M059J (cell line): Measurements from ENCODE around the gene PICK1. TPM values are rescaled to one million over a fixed set of nuclear protein-coding genes. Genes with fewer than 3 reads are reported as not detected.

ENCODE experiments used
- DNase-seq: peaks from one replicate; pipeline ENCODE4 v3.0.0-alpha.2; 2012; ENCODE audit warnings: low read depth
- total RNA-seq: library from RNA; depleted of rRNA; stranded (reverse); fragments of >200 nt; shearing (Covaris generic); gene quantifications from 2 replicates; pipeline ENCODE4 v1.2.3, GENCODE V29; 2014

The PICK1 gene
- total RNA-seq, 1 experiment from 2014 or later = 21.7 TPM

DNA sequence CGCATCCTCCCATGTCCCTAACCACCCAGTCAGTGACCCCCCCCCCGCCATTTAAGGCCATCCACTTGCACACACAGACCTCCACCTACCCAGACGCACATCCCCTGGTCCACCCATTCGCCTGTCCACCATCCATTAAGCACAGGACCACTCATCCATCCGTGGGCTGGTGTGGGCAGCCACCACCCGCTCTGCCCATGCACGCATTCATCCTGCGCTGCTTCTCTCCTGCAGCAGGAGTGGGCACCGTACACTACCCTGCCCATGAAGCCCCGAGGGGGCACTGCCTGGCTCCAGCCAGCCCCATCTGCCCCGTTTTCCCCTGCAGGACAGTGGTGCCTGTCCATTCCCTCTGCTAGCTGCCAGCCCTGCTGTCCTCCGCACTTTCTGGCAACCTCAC lies 30.7 kb downstream of the PICK1 start:
- DNase-seq = no peak

DNA sequence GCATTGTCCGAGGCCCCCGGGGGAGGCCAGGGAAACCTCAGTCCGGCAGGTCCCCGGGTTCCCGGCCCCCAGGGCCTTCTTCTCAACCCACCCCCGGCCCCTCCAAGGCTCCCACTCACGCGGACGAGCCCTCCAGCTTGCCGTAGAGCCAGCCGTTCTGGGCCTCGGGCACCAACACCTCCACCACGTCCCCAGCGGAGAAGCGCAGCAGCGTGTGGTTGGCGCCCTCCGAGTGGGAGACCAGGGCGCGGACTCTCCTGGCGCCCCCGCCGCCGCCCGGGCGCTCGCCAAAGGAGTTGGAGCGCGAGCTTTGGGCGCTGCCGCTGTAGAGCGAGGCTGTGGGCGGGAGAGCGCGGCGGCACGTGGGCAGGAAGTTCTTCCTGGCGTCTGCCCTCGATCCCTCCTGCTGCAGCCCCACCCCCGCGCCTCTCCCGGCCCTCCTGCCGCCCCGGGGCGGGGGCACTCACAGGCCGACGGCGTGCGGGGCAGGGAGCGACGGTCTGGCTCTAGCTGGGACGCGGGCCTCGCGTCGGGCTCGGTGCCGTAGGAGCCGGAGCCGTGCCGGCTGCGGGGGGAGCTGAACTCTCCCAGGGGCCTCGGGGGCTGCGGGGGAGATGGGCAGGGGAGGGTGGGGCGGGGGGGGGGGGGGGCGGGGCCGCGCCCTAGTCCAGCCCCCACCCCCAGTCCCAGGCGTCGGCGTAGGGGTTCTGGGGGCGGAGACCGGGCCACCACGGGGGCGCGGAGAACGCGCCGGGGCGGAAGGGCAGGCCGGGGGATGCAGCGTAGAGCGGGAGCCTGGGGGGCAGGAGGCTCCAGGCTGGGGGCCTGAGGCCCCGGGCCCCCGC lies 31.6 kb downstream of the PICK1 start:
- DNase-seq = no peak

DNA sequence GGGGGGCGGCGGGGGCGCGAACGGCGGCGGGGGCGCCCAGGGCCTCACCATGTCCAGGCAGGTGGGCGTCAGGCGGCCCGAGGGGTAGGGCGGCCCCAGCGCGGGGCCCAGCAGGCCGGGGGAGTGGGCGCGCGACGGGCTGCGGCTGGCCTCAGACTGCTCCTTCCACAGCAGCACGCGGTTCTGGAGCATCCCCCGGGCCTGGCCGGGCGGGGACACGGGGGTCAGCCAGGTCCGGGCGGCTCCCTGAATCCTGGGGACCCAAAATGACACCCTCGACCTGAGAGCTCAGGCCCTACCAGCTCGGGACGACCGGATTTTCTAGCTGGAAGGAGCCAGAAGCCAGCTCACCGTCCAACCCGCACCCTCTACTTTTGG lies 32.3 kb downstream of the PICK1 start:
- no peak for DNase-seq

DNA sequence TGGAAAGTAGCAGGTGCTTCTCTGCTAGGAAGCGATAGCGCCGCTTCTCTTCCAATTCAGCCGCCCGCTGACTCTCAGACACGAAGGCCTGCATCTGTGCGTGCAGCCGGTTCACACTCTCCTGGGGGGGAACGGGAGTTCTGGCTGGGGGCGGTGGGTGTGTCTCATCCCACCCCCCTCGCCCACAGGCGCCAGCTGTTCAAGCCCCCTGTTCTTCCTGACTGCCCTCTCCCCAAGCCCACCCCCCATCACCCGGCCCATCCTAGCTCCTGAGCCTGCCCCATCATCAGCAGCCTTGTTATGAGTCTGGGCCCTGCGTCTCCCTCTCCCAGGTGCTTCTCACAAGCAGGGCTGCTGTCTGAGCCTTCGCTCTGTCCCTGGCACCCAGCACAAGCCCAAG lies 39.9 kb downstream of the PICK1 start:
- DNase-seq = no peak

DNA sequence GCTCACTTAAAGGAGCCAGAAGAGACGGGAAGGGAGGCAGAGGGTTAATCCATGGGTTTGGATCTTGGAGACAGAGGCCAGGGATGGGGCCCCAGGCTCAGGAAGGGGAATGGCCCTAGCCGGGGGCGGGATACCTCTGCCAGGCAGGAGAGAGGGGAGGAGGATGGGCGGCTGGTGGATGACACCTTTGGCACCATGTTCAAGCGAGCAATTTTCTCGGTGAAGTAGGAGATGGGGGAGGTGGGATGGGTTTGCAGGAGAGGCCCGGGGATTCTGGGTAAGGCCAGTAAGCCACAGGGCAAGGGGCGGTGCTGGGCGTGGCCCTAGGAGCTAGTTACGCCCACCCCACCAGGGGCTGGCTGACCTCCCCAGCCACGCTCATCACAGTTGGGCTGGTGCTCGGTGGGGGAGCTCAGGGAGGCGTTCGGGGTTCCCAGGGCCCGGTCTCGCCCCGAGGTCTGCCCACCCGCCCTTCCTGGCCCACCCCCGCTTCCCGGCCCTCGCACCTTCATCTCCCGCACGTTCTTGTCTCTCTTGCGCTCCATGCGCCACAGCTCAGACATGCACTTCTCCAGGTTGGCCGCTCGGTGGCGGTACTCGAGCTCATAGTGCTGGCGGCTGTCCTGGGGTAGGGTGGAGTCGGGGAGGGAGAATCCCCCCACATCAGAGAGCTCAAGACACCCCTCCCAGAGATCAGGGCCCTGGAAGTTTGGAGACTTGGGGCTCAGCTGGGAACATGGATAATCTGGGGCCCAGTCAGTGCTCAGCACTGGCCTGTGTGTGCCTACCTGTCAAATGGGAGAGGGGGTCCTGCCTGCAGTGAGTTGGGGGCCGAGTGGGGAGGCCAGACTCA lies 40.6 kb downstream of the PICK1 start:
- no peak for DNase-seq

DNA sequence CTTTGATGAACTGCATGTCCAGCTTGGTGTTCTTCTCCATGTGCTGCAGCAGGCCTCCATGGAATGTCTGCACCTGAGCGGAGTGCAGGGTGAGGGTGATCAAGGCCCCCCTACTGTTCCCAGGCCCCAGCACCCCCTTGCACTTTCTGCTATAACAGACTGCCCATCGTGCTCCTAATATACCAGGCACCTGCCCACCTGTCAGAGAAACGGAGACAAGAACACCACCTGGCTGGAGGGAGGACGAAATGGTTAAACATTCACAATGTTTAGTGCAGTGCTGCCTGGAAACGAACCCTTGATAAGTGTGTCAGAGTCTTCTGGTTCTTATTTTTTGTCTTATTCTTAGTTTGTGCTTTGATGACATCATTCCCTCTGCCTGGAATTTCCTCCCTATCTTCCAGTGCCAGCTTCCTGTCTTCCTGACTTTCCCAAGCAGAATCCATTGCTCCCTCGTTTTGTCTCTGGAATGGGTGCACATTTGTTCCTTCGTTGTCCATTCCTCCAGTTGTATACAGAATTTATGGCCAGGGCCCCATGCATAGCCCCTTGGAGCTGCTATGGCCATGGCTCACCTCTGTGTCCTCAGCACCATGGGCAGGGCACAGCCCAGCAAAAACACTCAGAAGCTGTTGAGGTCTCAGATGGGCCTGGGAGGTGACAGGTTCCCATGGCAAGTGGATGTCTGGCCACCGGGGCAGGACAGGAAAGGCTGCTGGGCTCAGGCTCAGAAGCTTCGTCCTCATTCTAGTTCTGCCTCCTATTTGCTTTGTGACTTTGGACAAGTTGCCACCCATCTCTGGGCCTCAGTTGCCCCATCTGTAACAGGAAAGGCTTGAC lies 41.4 kb downstream of the PICK1 start:
- peak; percentile 29 for DNase-seq

DNA sequence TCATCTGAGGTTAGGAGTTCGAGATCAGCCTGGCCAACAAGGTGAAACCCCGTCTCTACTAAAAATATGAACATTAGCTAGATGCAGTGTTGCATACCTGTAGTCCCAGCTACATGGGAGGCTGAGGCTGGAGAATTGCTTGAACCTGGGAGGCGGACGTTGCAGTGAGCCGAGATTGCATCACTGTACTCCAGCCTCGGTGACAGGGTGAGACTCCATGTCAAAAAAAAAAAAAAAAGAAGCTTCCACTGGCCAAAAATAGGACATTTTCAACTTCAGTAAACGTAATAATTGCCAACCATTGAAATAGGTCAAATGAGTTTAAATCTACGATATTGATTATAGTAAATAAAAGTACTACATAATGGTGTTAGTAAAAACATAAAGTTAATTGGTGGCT lies 46.4 kb downstream of the PICK1 start:
- DNase-seq = no peak

DNA sequence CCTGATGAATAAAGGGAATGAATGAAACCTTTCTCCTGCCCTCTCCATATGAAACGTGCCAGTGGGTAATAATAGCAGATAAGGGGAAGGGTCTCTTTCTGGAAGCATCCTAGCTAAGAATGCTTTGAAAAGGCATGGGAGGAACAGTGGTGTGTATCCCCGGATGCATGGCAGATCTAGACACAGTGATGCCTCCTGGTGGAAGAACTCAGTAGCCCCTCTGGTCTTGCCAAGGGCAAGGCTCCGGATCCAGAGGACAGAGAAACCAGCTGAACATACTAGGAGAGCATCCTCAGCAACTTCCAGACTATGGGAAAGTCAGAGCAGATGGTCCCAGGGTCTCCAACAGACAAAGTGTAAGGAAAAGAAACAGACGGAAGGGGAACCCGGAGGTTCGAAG lies 46.9 kb downstream of the PICK1 start:
- no peak for DNase-seq

DNA sequence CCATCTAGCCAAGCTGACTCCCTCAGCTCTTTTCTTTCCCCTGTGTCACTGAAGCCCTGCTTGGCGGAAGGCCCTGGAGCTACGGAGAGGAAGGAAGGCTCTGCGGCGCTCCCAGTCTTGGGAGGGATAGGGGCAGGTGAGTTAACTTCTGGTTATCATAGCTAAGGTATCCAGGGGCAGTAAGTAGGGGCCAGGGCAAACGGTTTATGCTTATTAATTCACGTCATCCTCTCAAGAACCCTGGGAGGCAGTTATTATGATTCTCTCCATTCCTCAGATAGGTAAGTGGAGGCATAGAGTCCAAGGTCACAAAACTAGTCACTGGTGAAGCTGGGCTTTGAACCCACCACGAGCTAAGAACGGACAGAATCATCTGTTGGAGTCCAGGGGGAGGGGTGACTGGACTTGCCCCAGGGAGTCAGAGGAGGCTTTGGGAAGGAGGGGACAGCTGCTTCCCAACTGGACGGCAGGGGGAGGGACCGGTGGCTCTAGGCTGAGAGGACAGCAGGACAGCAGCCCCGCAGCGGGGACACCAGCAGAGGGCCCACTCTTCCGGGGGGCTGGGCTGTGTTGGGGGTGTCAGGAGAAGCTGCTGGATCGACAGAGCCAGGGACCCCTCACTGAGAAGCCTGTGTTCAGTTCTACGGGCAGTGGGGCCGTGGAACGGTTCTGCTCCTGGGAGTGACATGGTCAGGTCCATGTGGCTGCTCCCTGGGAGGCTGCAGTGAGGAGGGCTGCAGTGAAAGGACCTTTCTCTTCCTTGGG lies 49.8 kb downstream of the PICK1 start:
- DNase-seq = no peak

DNA sequence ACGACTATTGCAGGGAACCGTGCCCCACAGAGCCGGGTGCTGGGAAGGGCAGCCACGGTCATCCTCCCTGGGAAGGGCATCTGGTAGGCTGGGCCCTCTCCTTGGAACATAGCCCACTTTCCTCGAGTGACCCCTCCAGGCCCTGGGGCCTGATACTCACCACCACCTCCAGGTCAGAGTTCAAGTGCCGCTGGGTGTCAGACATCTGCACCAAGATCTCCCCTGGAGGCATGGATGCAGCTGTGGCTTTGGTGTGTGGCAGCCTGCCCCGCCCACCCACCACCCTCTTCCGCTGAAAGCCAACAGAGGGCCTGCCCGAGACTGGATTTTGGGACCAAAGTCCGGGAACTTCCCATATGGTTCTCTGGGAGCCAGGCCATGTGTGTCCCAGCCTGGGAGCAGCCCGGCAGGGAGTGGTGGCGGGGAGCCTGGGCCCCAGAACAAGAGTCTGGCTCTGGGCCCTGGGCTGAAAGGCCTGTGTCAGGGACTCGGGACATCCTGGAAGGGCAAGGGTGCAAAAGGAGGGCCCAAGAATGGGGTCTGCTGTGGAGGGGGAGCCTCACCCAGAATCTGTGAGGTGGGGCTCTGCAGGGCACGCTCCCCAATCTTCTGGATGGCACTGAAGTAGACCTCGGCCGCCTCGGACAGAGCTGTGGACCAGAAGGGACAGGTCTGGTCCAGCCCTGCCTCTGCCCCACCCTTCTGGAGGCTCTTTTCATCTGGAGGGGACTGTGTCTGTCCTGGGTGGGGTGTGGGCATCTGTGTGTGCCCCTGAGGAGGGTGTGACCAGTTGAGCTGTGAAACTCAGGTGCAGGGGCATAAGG lies 50.7 kb downstream of the PICK1 start:
- no peak for DNase-seq

DNA sequence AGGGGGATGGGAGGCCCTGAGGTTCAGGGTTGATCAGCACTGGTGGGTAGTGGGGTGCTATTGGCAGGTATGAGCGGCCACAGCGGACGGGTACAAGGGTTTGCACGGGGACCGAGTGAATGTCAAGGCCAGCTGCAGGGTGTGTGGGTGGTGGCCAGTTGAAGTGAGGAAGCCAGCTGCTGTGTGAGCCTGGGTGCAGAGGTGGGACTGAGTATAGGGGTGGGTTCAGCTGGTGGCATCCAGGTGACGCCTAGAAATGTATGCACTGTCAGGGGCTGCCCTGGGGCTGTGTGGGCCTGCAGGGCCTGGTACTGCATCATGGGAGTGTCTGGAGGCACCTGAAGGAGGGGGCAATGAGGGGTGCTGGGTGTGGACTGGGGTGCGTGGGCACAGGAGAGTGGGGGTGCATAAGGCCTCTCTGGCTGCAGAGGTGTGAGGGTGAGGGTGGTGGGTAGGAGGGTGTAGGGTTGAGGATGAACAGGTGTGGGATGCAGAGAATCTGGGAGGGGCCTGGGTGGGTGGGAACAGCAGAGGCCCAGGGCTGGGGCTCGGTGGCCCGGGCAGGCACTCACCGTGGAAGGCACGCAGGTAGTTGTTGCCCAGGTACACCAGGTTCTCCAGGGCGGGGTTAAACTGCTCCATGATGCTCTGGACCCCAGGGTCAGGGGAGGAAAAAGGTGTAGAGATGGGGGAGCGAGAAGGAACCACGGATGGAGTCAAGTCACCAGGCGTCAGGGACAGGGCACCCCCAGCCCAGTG lies 51.5 kb downstream of the PICK1 start:
- DNase-seq = no peak

DNA sequence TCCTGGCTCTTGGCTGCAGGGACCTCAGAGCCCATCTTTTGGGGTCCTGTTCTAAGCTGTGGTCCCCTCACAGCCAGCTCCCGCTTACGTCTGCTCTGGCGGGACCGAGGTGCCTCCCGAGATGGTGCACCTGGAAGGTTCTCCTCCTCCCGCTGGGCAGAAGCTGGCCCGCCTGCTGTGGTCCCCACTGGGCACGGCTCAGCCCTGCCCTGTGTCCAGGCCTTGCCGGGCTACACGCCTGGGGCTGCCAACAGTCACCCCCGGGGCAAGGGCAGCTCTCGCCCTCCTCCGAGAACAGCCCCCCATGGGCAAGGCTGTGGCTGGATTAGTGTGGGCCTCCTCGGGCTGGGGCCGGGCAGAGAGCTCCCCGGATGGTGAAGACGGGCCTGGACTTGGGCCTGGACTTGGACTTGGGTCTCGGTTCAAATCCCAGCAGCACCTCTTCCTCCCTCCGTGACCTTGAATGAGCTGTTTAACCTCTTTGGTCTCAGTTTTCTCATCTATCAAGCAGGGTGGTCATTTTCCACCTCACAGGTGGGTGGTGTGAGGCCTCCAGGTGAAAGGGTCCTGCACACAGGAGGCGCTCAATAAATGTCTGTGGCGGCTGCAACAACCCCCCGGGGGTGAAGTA lies 52.3 kb downstream of the PICK1 start:
- DNase-seq = no peak

DNA sequence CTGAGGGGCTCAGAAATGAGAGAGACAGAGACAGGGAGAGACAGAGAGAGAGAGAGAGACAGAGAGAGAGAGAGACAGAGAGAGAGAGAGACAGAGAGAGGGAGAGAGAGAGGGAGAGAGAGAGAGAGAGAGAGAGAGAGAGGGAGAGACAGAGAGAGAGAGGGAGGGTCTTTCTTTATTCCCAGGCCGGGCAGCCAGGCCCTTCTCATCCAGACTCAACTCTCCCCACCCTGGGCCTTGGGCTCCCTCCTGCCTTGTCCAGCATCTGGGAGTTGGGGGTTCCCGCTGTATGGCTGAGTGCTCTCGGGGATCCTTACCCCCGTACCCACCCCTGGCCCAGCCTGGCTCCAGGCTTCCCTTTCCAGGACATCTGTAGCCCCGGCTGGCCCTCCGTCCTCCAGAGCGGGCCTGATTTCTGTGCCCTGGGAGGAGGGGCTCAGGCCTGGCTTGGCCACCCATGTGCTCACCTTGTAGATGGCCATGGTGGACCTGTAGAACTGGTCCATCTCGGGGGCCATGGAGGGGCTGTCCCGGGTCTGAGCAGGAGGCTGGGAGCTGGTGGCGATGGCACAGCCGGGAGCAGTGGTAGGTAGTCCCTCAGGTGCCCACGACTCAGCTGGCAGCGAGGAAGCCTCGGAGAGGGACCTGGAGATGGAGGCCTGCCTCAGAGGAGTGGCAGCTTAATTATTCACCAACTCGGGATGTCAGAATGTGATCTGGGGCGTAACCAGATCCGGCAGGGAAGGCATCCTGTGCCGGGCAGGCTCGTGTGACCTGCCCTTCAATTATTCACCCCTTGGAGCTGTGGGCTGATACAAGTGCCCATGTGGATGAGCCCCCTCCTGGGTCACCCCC lies 53.0 kb downstream of the PICK1 start, which contains the start of gene BAIAP2L2:
TSS of gene BAIAP2L2 (minus strand) at position 677 of the 855 bp plus-strand sequence. CDS start at position 518, 159 bp downstream.
- no peak for DNase-seq

DNA sequence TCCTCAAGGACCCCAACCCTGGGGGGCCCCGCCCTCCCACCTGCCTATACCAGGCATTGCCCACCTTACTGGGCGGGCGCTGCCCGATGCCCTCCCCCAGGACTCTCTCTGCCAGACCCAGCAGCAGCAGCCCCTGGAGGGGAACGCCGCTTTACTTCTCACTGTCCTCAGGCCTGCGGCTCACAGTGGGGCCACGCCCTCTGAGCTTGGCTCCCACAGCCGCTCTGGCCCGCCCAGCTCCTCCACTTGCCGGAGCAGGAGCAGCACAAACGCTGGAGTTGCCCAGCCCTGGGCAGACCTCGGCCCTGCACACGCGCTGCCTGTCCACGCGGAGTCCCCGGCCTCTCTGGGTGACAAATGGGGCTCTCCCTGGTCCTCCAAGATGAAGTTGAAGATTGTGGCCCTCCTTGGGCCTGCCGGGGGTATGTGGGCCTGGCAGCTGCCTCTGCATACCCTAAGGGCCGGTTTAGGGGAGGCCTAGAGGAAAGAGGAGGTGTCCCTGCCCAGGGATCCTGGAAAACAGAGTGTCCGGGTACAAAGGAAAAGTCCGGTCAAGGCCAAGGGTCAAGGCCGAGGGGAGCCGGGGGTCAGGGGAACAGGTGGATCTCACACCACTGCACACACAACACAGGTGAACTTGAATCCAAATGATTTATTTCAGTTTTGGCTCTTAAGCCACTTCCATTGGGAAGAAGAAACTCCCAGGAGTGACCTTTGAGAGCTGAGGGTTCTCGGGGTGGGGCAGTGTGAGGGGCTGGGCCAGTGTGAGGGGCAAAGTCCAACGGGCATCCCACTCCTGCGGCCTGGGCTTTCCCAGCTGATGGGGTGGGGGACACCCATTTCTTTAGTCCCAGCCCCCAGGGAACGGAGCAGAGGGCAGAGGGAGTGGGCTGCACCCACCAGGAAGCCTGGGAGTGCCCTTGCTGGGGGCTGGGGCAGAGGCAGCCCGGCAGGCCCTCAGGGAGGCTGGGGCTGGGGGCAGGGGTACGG lies 54.0 kb downstream of the PICK1 start:
- DNase-seq = no peak

DNA sequence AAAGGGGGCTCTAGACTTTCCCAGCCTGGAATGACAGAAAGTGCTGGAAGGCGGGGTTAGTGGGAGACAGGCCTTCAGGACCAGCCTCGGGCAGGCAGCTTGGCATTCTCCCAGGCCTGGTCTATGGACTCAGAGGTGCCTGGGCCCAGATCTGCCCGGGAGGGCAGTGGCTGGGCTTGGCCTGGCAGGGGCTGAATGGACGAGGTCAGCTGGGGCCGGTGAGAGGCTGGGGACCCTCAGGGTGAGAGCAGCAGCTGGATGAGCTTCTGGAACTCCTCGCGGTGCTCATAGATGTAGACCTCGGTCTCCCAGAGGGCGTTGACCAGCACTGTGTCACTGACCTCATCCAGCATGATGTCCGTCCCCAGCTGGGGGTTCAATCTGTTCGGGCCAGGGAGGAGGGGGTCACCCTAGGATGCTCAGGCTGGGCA lies 54.7 kb downstream of the PICK1 start:
- DNase-seq = no peak

DNA sequence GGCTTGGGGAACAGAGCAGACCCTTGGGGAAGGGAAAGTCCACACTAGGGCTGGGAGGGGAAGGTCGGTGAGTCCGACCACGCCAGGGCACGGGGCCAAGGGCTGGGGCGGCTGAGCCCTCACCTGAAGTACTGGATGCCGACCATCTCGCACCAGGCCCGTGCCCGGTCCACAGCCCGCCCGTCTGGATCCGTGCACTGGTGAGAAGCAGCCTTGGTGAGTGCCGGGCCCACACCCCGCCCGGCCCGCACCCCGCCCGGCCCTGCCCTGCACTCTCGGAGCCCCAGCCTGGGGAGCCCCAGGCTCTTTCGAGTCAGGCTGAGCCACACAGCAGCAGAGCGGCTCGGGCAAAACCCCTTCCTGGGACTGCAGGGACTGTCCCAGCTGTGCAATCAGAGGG lies 55.2 kb downstream of the PICK1 start:
- DNase-seq = no peak
